K562 (cell line): ENCODE measurements around the gene BCAS1. TPM values are rescaled to one million over a fixed set of nuclear protein-coding genes. Genes with fewer than 3 reads are reported as not detected.
A peak's percentile ranks its signal among the peaks of the same experiment; 100 is the strongest.

Experiments used
- ATAC-seq: fragments of 200-7000 bp; cut with Tn5 transposase; 3 replicates; pipeline ENCODE4 v1.9.1; 2020; ENCODE audit warnings: moderate library complexity
- BruUV-seq: library from RNA; stranded (reverse); fragments of 400-500 nt; replicated peaks from 2 replicates; lab custom pipeline; 2021; lab: Mats Ljungman, UMichigan
- CTCF ChIA-PET: fragments of 300-600 bp; formaldehyde crosslinking; extraction: SDS; loops from one replicate; lab custom pipeline; 2021; ENCODE audit warnings: low intra/inter-chr PET ratio; lab: Yijun Ruan, JAX
- POLR2A ChIA-PET: fragments of 300-600, 350-650 bp; sonication (Branson Sonifier 250); formaldehyde crosslinking; extraction: SDS; loops from one replicate; lab custom pipeline; 2021; ENCODE audit warnings: antibody characterized with exemption, inconsistent platforms; lab: Yijun Ruan, JAX
- DNase-seq, 4 experiments: peaks; one replicate each; pipeline versions ENCODE4 v3.0.0 to v3.0.0-alpha.2; 2011 to 2018; ENCODE audit warnings: low spot score in 3 of 4, mixed read lengths in 3 of 4; ENCODE audit errors: extremely low read depth in 1 of 4
- FAIRE-seq: peaks from 2 replicates; lab custom pipeline; 2011; peaks lifted over from hg19 to GRCh38; lab: Jason Lieb, UNC
- H2AFZ ChIP-seq: 2 replicates; pipeline ENCODE4 v1.6.0; 2011; ENCODE audit warnings: low read depth, low read length, control low read depth, inconsistent platforms
- H3K27ac ChIP-seq: fragments of 200-600 bp; 3 replicates; pipeline ENCODE4 v1.8.0; 2011; ENCODE audit warnings: low read depth, mild to moderate bottlenecking, control low read depth, inconsistent platforms, low read length, moderate library complexity, mixed read lengths; ENCODE audit errors: extremely low read depth
- H3K27me3 ChIP-seq, 2 experiments: fragments of 300-600 bp in 1 of 2; 2 replicates in 1 of 2; 3 replicates in 1 of 2; pipeline versions ENCODE4 v1.6.0 to v1.8.0; 2011; ENCODE audit warnings: inconsistent platforms in 2 of 2, low read length in 2 of 2, mild to moderate bottlenecking in 1 of 2, mixed read lengths in 1 of 2, moderate library complexity in 1 of 2; ENCODE audit not compliant: control insufficient read depth in 2 of 2, insufficient read depth in 2 of 2
- H3K36me3 ChIP-seq: fragments of 300-600 bp; 3 replicates; pipeline ENCODE4 v1.8.0; 2011; ENCODE audit warnings: mild to moderate bottlenecking, low read length, inconsistent platforms; ENCODE audit not compliant: control insufficient read depth, insufficient read depth
- H3K4me1 ChIP-seq, 2 experiments: fragments of 200-600 bp in 1 of 2; replicated peaks in 1 of 2; 2 replicates in 1 of 2; 3 replicates in 1 of 2; pipeline versions ENCODE4 v1.5.1 to v1.8.0; 2011; ENCODE audit warnings: inconsistent platforms in 2 of 2, low read length in 2 of 2, mild to moderate bottlenecking in 1 of 2, mixed read lengths in 1 of 2, moderate library complexity in 1 of 2; ENCODE audit not compliant: control insufficient read depth in 2 of 2, insufficient read depth in 2 of 2
- H3K4me2 ChIP-seq: 2 replicates; pipeline ENCODE4 v1.6.1; 2011; ENCODE audit warnings: low read length, control low read depth, inconsistent platforms, mixed read lengths; ENCODE audit not compliant: insufficient read depth
- H3K4me3 ChIP-seq: fragments of 200-600 bp; sonication (generic), shearing (Covaris generic); 2 replicates; pipeline ENCODE4 v1.5.1; 2016; ENCODE audit warnings: control low read depth, inconsistent platforms
- H3K79me2 ChIP-seq: fragments of 200-600 bp; 3 replicates; pipeline ENCODE4 v1.8.0; 2011; ENCODE audit warnings: low read length, inconsistent platforms; ENCODE audit not compliant: control insufficient read depth, insufficient read depth
- H3K9ac ChIP-seq, 2 experiments: 2 replicates each; pipeline versions ENCODE4 v1.6.0 to v1.6.1; 2011; ENCODE audit warnings: low read depth in 2 of 2, low read length in 2 of 2, control low read depth in 1 of 2, inconsistent platforms in 1 of 2, mild to moderate bottlenecking in 1 of 2, mixed read lengths in 1 of 2; ENCODE audit not compliant: insufficient read depth in 1 of 2
- H3K9me1 ChIP-seq: one replicate; pipeline ENCODE4 v1.6.0; 2011; ENCODE audit warnings: inconsistent platforms, mild to moderate bottlenecking, low read length, moderate library complexity; ENCODE audit not compliant: control insufficient read depth, insufficient read depth
- H3K9me3 ChIP-seq: replicated peaks from 2 replicates; pipeline ENCODE4 v1.5.1; 2011; ENCODE audit warnings: low read depth, low read length, inconsistent platforms; ENCODE audit not compliant: control insufficient read depth, insufficient read depth
- H4K20me1 ChIP-seq: replicated peaks from 2 replicates; pipeline ENCODE4 v1.6.1; 2011; ENCODE audit warnings: low read length, inconsistent platforms, mixed read lengths; ENCODE audit not compliant: control insufficient read depth, insufficient read depth
- POLR3A ChIP-seq: IDR thresholded peaks from 2 replicates; pipeline ENCODE4 v1.6.1; 2011; ENCODE audit warnings: borderline replicate concordance, mild to moderate bottlenecking, moderate library complexity; ENCODE audit not compliant: insufficient read length, insufficient read depth; ENCODE audit errors: extremely low read depth
- WGBS: fragments of 100-300 bp; shearing (Covaris generic); methylation state at CpG from one replicate; pipeline ENCODE4 v1.1.6; 2016; ENCODE audit warnings: low coverage, mixed read lengths; ENCODE audit not compliant: insufficient coverage; ENCODE audit errors: missing lambda C conversion rate; 5-methylcytosine and 5-hydroxymethylcytosine counted together
- in situ Hi-C: fragments of 300-500 bp; cut with MboI; formaldehyde crosslinking; loops from 4 replicates; pipeline ENCODE4 v1.15.0; 2018; ENCODE audit warnings: inconsistent platforms, mixed read lengths
- intact Hi-C: fragments of 100-400 bp; cut with micrococcal nuclease; formaldehyde crosslinking; loops from 2 replicates; pipeline ENCODE4 v1.14.2; 2022
- polyA plus RNA-seq, 8 experiments: library from polyadenylated mRNA; depleted of rRNA in 4 of 8; stranded (reverse) in 5 of 8; unstranded in 3 of 8; fragments of >200 nt; fragmentation: Nextera tagmentation in 2 of 8; fragmentation: Illumina TruSeq in 1 of 8; extraction: Ambion mirVana in 2 of 8; extraction: Trizol in 1 of 8; gene quantifications; 2 replicates each; pipeline versions ENCODE4 v1.2.1 to v1.2.3, GENCODE V29; 2011 to 2014; ENCODE audit warnings: inconsistent platforms in 1 of 8, missing spikeins in 1 of 8
- total RNA-seq, 7 experiments: library from RNA; depleted of rRNA in 6 of 7; stranded (reverse); fragments of >200 nt in 6 of 7; fragmentation: Illumina TruSeq in 2 of 7; extraction: Trizol in 2 of 7; gene quantifications; 2 replicates each; pipeline versions ENCODE4 v1.2.1 to v1.2.3, GENCODE V29; 2011 to 2021; ENCODE audit warnings: low replicate concordance in 1 of 7
- TF ChIP-seq, protein P1 (sequence below), 3 experiments: fragments of 200-800 bp in 1 of 3; fragments of 250-450 bp in 1 of 3; fragments of 450-650 bp in 1 of 3; sonication (Bioruptor Pico) in 1 of 3; sonication (Bioruptor generic) in 1 of 3; formaldehyde crosslinking in 1 of 3; IDR thresholded peaks; 2 replicates each; pipeline versions ENCODE4 v1.6.1 to v1.8.0; 2016 to 2022; ENCODE audit warnings: mild to moderate bottlenecking in 2 of 3, missing genetic modification characterization in 2 of 3, missing compliant biosample characterization in 1 of 3, moderate library complexity in 1 of 3

The BCAS1 gene
- total and polyA plus RNA-seq, 9 of the 15 experiments (the other 6 are each of a cell fraction or from before 2014, with no cell fraction given): 0.18 to 2.3 (median 0.93) TPM

DNA sequence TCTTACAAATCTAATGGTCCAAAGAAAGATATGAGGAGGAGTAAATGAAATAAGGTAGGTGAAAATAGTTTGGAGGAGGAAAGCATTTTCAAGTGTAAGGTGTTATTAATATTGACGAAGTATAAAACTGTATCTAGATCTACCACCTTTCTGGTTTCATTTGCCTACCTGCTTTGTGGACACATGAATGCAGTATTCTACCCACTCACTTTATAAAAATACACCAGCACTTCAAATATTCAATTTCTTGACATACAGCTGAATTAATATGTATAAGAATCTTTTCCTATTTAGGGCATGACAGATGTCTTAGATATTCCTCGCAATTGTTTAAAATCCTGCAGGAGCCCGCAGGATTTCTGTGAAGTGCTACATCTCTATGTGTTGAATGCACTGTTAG, 108.0 kb downstream of the BCAS1 start:
- no peaks in the 10 kb centered on the region for H3K4me1 ChIP-seq
- peaks cover 5 to 27% of the 10 kb centered on the region in 2 experiments; a peak in 3 of 5 replicates for H3K27me3 ChIP-seq
- H3K36me3 ChIP-seq: no peaks in the 10 kb centered on the region
- intact Hi-C loops: loop anchor here (10.0 kb wide), 1 partner anchor 232 kb away; no protein-coding TSS in a partner anchor
- H3K4me3 ChIP-seq: no peak overlapping the region
- no peak overlapping the region for H2AFZ ChIP-seq
- no peak overlapping the region for H3K4me2 ChIP-seq
- H4K20me1 ChIP-seq: no peaks in the 10 kb centered on the region
- H3K9ac ChIP-seq: no peak overlapping the region
- WGBS: 4% methylated on average over 3 of the region's 3 CpGs
- H3K27ac ChIP-seq: no peak overlapping the region
- ChIA-PET CTCF (no interaction called here), POLR2A (interaction anchor here (0.6 to 1.6 kb wide), 3 partner anchors 20 to 759 kb away, joined by 3 to 4 read pairs (median 3); no protein-coding TSS in a partner anchor)
- no TSS peak for BruUV-seq
- H3K79me2 ChIP-seq: no peaks in the 10 kb centered on the region
- no peaks in the 10 kb centered on the region for H3K9me3 ChIP-seq
- TF ChIP-seq POLR3A: no peak
- TF ChIP-seq, protein P1, sequence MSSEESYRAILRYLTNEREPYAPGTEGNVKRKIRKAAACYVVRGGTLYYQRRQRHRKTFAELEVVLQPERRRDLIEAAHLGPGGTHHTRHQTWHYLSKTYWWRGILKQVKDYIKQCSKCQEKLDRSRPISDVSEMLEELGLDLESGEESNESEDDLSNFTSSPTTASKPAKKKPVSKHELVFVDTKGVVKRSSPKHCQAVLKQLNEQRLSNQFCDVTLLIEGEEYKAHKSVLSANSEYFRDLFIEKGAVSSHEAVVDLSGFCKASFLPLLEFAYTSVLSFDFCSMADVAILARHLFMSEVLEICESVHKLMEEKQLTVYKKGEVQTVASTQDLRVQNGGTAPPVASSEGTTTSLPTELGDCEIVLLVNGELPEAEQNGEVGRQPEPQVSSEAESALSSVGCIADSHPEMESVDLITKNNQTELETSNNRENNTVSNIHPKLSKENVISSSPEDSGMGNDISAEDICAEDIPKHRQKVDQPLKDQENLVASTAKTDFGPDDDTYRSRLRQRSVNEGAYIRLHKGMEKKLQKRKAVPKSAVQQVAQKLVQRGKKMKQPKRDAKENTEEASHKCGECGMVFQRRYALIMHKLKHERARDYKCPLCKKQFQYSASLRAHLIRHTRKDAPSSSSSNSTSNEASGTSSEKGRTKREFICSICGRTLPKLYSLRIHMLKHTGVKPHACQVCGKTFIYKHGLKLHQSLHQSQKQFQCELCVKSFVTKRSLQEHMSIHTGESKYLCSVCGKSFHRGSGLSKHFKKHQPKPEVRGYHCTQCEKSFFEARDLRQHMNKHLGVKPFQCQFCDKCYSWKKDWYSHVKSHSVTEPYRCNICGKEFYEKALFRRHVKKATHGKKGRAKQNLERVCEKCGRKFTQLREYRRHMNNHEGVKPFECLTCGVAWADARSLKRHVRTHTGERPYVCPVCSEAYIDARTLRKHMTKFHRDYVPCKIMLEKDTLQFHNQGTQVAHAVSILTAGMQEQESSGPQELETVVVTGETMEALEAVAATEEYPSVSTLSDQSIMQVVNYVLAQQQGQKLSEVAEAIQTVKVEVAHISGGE (CRISPR knock-in tag; IDR thresholded peaks at IDR 0.05): peak in 1 of 3 experiments; percentile 58; a peak in 1 of 6 replicates
- FAIRE-seq (no peak), DNase-seq (no peak), ATAC-seq (no peak)
- in situ Hi-C loops: loop anchor here (25.0 kb wide), 1 partner anchor 675 kb away; no protein-coding TSS in a partner anchor
- H3K9me1 ChIP-seq: no peaks in the 10 kb centered on the region
